HepG2 (cell line): Measurements from ENCODE around the gene C6orf62. TPM values are rescaled to one million over a fixed set of nuclear protein-coding genes. Genes with fewer than 3 reads are reported as not detected.

ENCODE experiments used
- ATAC-seq: fragments of 200-7000 bp; cut with Tn5 transposase; 3 replicates; pipeline ENCODE4 v1.9.1; 2020; ENCODE audit warnings: mild to moderate bottlenecking, moderate library complexity
- BruUV-seq: library from RNA; stranded (reverse); fragments of 400-500 nt; replicated peaks from 2 replicates; lab custom pipeline; 2021; lab: Mats Ljungman, UMichigan
- CTCF ChIA-PET: fragments of 300-600 bp; formaldehyde crosslinking; extraction: SDS; loops from one replicate; lab custom pipeline; 2021; ENCODE audit warnings: low total read pairs, inconsistent platforms, low intra/inter-chr PET ratio; lab: Yijun Ruan, JAX
- POLR2A ChIA-PET: fragments of 350-600 bp; sonication (Branson Sonifier 250); formaldehyde crosslinking; loops from one replicate; lab custom pipeline; 2020; ENCODE audit warnings: antibody characterized with exemption, inconsistent platforms; lab: Yijun Ruan, JAX
- DNase-seq: peaks from one replicate; pipeline ENCODE4 v3.0.0-alpha.2; 2015; ENCODE audit warnings: low spot score
- FAIRE-seq: peaks from 3 replicates; lab custom pipeline; 2011; peaks lifted over from hg19 to GRCh38; lab: Jason Lieb, UNC
- H2AFZ ChIP-seq: one replicate; pipeline ENCODE4 v1.6.1; 2011; ENCODE audit warnings: low read length, inconsistent platforms
- H3K27ac ChIP-seq: fragments of 300-600 bp; 3 replicates; pipeline ENCODE4 v1.8.0; 2011; ENCODE audit warnings: mixed run types, mild to moderate bottlenecking, mixed read lengths, low read length, inconsistent platforms; ENCODE audit not compliant: insufficient read depth; ENCODE audit errors: extremely low read length
- H3K27me3 ChIP-seq, 2 experiments: fragments of 200-600 bp in 1 of 2; 2 replicates in 1 of 2; 3 replicates in 1 of 2; pipeline versions ENCODE4 v1.6.0 to v1.8.0; 2011; ENCODE audit warnings: low read length in 2 of 2, mild to moderate bottlenecking in 2 of 2, moderate library complexity in 2 of 2, inconsistent platforms in 1 of 2; ENCODE audit not compliant: insufficient read depth in 2 of 2, control insufficient read depth in 1 of 2
- H3K36me3 ChIP-seq, 2 experiments: fragments of 200-600 bp in 1 of 2; replicated peaks in 1 of 2; 2 replicates in 1 of 2; 3 replicates in 1 of 2; pipeline versions ENCODE4 v1.5.1 to v1.8.0; 2011; ENCODE audit warnings: low read length in 2 of 2, inconsistent platforms in 1 of 2; ENCODE audit not compliant: insufficient read depth in 2 of 2, control insufficient read depth in 1 of 2
- H3K4me1 ChIP-seq: 2 replicates; pipeline ENCODE4 v1.5.1; 2012; ENCODE audit warnings: low read length, inconsistent platforms; ENCODE audit not compliant: insufficient read depth
- H3K4me2 ChIP-seq: 2 replicates; pipeline ENCODE4 v1.6.0; 2011; ENCODE audit warnings: low read depth, low read length, inconsistent platforms
- H3K4me3 ChIP-seq, 3 experiments: fragments of 200-600 bp in 1 of 3; sonication (generic), shearing (Covaris generic) in 1 of 3; replicated peaks in 1 of 3; 2 replicates each; pipeline ENCODE4 v1.5.1; 2011 to 2016; ENCODE audit warnings: low read length in 3 of 3, inconsistent platforms in 2 of 3, low read depth in 2 of 3, mild to moderate bottlenecking in 2 of 3, control low read depth in 1 of 3, mixed read lengths in 1 of 3; ENCODE audit not compliant: insufficient read depth in 1 of 3
- H3K79me2 ChIP-seq: one replicate; pipeline ENCODE4 v1.6.1; 2011; ENCODE audit warnings: low read length, inconsistent platforms; ENCODE audit not compliant: insufficient read depth
- H3K9ac ChIP-seq: 2 replicates; pipeline ENCODE4 v1.6.0; 2011; ENCODE audit warnings: mild to moderate bottlenecking, low read depth, low read length, inconsistent platforms; ENCODE audit not compliant: insufficient read depth
- H3K9me3 ChIP-seq: 2 replicates; pipeline ENCODE4 v1.5.1; 2012; ENCODE audit warnings: mild to moderate bottlenecking, low read length
- H4K20me1 ChIP-seq: 2 replicates; pipeline ENCODE4 v1.6.0; 2011; ENCODE audit warnings: inconsistent platforms, mild to moderate bottlenecking, low read length, moderate library complexity; ENCODE audit not compliant: insufficient read depth
- AKNA ChIP-seq: sonication (generic); formaldehyde crosslinking; IDR thresholded peaks from 2 replicates; pipeline ENCODE4 v1.4.0; 2020; ENCODE audit warnings: missing genetic modification reagents, borderline replicate concordance
- CCAR2 ChIP-seq: fragments of 200-400 bp; formaldehyde crosslinking; optimal IDR thresholded peaks from 2 replicates; pipeline ENCODE3; 2018; ENCODE audit warnings: low read depth, mild to moderate bottlenecking, low read length, moderate library complexity
- HHEX ChIP-seq: IDR thresholded peaks from 2 replicates; pipeline ENCODE4 v1.6.1; 2016; ENCODE audit warnings: control low read depth
- HNF4A ChIP-seq: sonication (generic); formaldehyde crosslinking; IDR thresholded peaks from 2 replicates; pipeline ENCODE4 v1.4.0; 2020; ENCODE audit warnings: missing genetic modification reagents
- MAFK ChIP-seq, 2 experiments: IDR thresholded peaks in 1 of 2; conservative IDR thresholded peaks in 1 of 2; 2 replicates each; pipeline ENCODE4 v1.6.1; 2011; ENCODE audit warnings: improper control_type of control experiment in 2 of 2, low read length in 2 of 2
- NCOA2 ChIP-seq: sonication (generic); formaldehyde crosslinking; IDR thresholded peaks from 2 replicates; pipeline ENCODE4 v1.8.0; 2022; ENCODE audit warnings: inconsistent platforms
- PHF21A ChIP-seq: sonication (generic); formaldehyde crosslinking; IDR thresholded peaks from 2 replicates; pipeline ENCODE4 v1.5.0; 2020; ENCODE audit warnings: mild to moderate bottlenecking, missing genetic modification reagents
- POLR2A ChIP-seq, 2 experiments: IDR thresholded peaks; 2 replicates each; pipeline ENCODE4 v1.6.1; 2011; ENCODE audit warnings: low read depth in 2 of 2, low read length in 2 of 2, mild to moderate bottlenecking in 1 of 2, moderate library complexity in 1 of 2; ENCODE audit not compliant: insufficient read depth in 1 of 2
- SATB2 ChIP-seq: sonication (generic); formaldehyde crosslinking; IDR thresholded peaks from 2 replicates; pipeline ENCODE4 v1.5.0; 2020; ENCODE audit warnings: missing genetic modification reagents
- ZKSCAN5 ChIP-seq: sonication (generic); formaldehyde crosslinking; IDR thresholded peaks from 2 replicates; pipeline ENCODE4 v1.5.1; 2020; ENCODE audit warnings: mild to moderate bottlenecking, missing genetic modification reagents
- ZNF225 ChIP-seq: sonication (generic); formaldehyde crosslinking; IDR thresholded peaks from 2 replicates; pipeline ENCODE4 v1.4.0; 2020; ENCODE audit warnings: mild to moderate bottlenecking, missing genetic modification reagents
- ZNF274 ChIP-seq: sonication (generic); formaldehyde crosslinking; IDR thresholded peaks from 2 replicates; pipeline ENCODE4 v1.5.1; 2020; ENCODE audit warnings: mild to moderate bottlenecking, missing genetic modification reagents
- ZNF3 ChIP-seq: IDR thresholded peaks from 2 replicates; pipeline ENCODE4 v1.7.0; 2017; ENCODE audit warnings: inconsistent platforms
- ZNF451 ChIP-seq: sonication (generic); formaldehyde crosslinking; IDR thresholded peaks from 2 replicates; pipeline ENCODE4 v1.5.0; 2020; ENCODE audit warnings: mild to moderate bottlenecking, missing genetic modification reagents
- ZNF780A ChIP-seq: sonication (generic); formaldehyde crosslinking; IDR thresholded peaks from 2 replicates; pipeline ENCODE4 v1.8.0; 2022; ENCODE audit warnings: mild to moderate bottlenecking, missing genetic modification reagents, moderate library complexity
- ZNF850 ChIP-seq: sonication (generic); formaldehyde crosslinking; conservative IDR thresholded peaks from 2 replicates; pipeline ENCODE4 v1.9.0; 2021; ENCODE audit warnings: mild to moderate bottlenecking, missing genetic modification reagents
- ZSCAN22 ChIP-seq: sonication (generic); formaldehyde crosslinking; IDR thresholded peaks from 2 replicates; pipeline ENCODE4 v1.4.0; 2020; ENCODE audit warnings: mild to moderate bottlenecking, missing genetic modification reagents
- WGBS: methylation state at CpG from one replicate; pipeline ENCODE4 v1.1.6; 2017; ENCODE audit warnings: low lambda C conversion rate; 5-methylcytosine and 5-hydroxymethylcytosine counted together
- in situ Hi-C: cut with HindIII; loops from 2 replicates; pipeline ENCODE4 v1.10.0; 2017; ENCODE audit warnings: low pct_unique_long_range_greater_than_20kb; ENCODE audit not compliant: extremely low pct_ligation_motif_present
- intact Hi-C: fragments of 100-400 bp; cut with micrococcal nuclease; formaldehyde crosslinking; loops from one replicate; pipeline ENCODE4 v1.10.0; 2022; ENCODE audit not compliant: unreplicated experiment
- polyA plus RNA-seq, 8 experiments: library from polyadenylated mRNA; depleted of rRNA in 3 of 8; stranded (reverse) in 7 of 8; unstranded in 1 of 8; fragments of >200 nt; fragmentation: Illumina TruSeq in 4 of 8; extraction: Trizol in 4 of 8; gene quantifications; 2 replicates each; pipeline versions ENCODE4 v1.2.1 to v1.2.3, GENCODE V29; 2011 to 2016; ENCODE audit warnings: low read depth in 4 of 8, missing spikeins in 1 of 8, mixed read lengths in 1 of 8; ENCODE audit not compliant: insufficient read depth in 1 of 8
- total RNA-seq, 5 experiments: library from RNA; depleted of rRNA; stranded (reverse); fragments of >200 nt; fragmentation: Illumina TruSeq; extraction: Trizol; gene quantifications; 2 replicates each; pipeline ENCODE4 v1.2.3, GENCODE V29; 2016; ENCODE audit warnings: low read depth in 1 of 5

Gene C6orf62
- total and polyA plus RNA-seq, 2 of the 13 experiments (the other 11 are each of a cell fraction or from before 2014, with no cell fraction given) = 54.8 to 90.4 TPM

GRCh38 chr6:24720131-24720603 lies 1.2 kb upstream of the C6orf62 start:
- ATAC-seq (peak; percentile 37), FAIRE-seq (no peak), DNase-seq (peak; percentile 32)
- peak overlapping the region; percentile 94 for H3K27ac ChIP-seq
- under 1% methylated on average over 25 of the region's 39 CpGs for WGBS
- no peaks in the 10 kb centered on the region; a peak in 1 of 5 replicates for H3K27me3 ChIP-seq
- H3K79me2 ChIP-seq = peaks cover 53% of the 10 kb centered on the region
- peaks cover 41% of the 10 kb centered on the region for H3K4me1 ChIP-seq
- peak overlapping the region; percentile 90 to 99 (median 97) for H3K4me3 ChIP-seq
- CTCF ChIA-PET = no interaction called here
- H3K9ac ChIP-seq = peak overlapping the region; percentile 99
- peaks cover 1 to 14% of the 10 kb centered on the region in 2 experiments; a peak in 3 of 5 replicates for H3K36me3 ChIP-seq
- no peak overlapping the region for H2AFZ ChIP-seq
- H3K4me2 ChIP-seq = peak overlapping the region; percentile 69
- intact Hi-C loops (loop anchor here (2.0 kb wide), 1 partner anchor 53 kb away; the partner anchor contains the start of genes ACOT13 and TDP2), in situ Hi-C loops (no loop called here)
- POLR2A ChIA-PET = interaction anchor here (1.1 to 3.5 kb wide), 4 partner anchors 12 to 55 kb away, joined by 5 to 20 read pairs (median 11); partner anchors contain the start of genes ACOT13, GMNN and TDP2
- H3K9me3 ChIP-seq = no peaks in the 10 kb centered on the region
- H4K20me1 ChIP-seq = peaks cover 41% of the 10 kb centered on the region
- no TSS peak for BruUV-seq
- no peak; the same call in 1 of the 2 replicates for TF ChIP-seq ZNF850
- no peak for TF ChIP-seq AKNA (CRISPR knock-in tag)
- TF ChIP-seq MAFK (conservative IDR thresholded peaks at IDR 0.05 in 1 of 2, IDR thresholded peaks at IDR 0.05 in 1 of 2; ENCODE audit: low read length in 2 of 2) = no peak
- no peak for TF ChIP-seq CCAR2
- TF ChIP-seq ZKSCAN5 = peak; percentile 71; the same call in 1 of the 2 replicates
- TF ChIP-seq HNF4A (CRISPR knock-in tag) = no peak
- no peak; a peak in 1 of 4 replicates for TF ChIP-seq POLR2A (IDR thresholded peaks at IDR 0.05; ENCODE audit: insufficient read depth in 1 of 2, low read depth in 2 of 2, low read length in 2 of 2)
- peak; percentile 92; the same call in 1 of the 2 replicates for TF ChIP-seq ZNF274
- TF ChIP-seq SATB2 = no peak
- no peak for TF ChIP-seq ZNF780A (CRISPR knock-in tag)
- TF ChIP-seq PHF21A = no peak
- peak; percentile 21; the same call in 1 of the 2 replicates for TF ChIP-seq ZNF225
- no peak for TF ChIP-seq HHEX (CRISPR knock-in tag)
- TF ChIP-seq NCOA2 (CRISPR knock-in tag) = no peak
- TF ChIP-seq ZNF451 (CRISPR knock-in tag) = peak; percentile 37; the same call in 1 of the 2 replicates
- no peak for TF ChIP-seq ZSCAN22 (CRISPR knock-in tag)
- no peak for TF ChIP-seq ZNF3
